GM12864 (cell line): ENCODE data around the gene MLLT3.

Experiments
- DNase-seq: peaks from one replicate; pipeline ENCODE4 v3.0.0-alpha.2; 2011; ENCODE audit warnings: low read depth
- H3K4me3 ChIP-seq: 2 replicates; pipeline ENCODE4 v1.5.1; 2011; ENCODE audit warnings: mild to moderate bottlenecking, low read depth, low read length, control low read depth
- CTCF ChIP-seq: IDR thresholded peaks from 2 replicates; pipeline ENCODE4 v1.5.1; 2011; ENCODE audit warnings: low read depth, mild to moderate bottlenecking, moderate library complexity, low read length, control low read depth, inconsistent platforms; ENCODE audit errors: missing control alignments

The MLLT3 gene

GRCh38 chr9:20321423-20322082 lies 300.7 kb downstream of the MLLT3 start:
- DNase-seq: no peak
- no peak overlapping the region for H3K4me3 ChIP-seq
- no peak for TF ChIP-seq CTCF

- no peak for TF ChIP-seq CTCF
- no peak for DNase-seq
Observed at GRCh38 chr9:20320921-20321320, 301.4 kb downstream of the MLLT3 start.

GRCh38 chr9:20319641-20320337 lies 302.5 kb downstream of the MLLT3 start:
- no peak for TF ChIP-seq CTCF
- DNase-seq: no peak
- H3K4me3 ChIP-seq: no peak overlapping the region

More at GRCh38 chr9:20320921-20321320, 301.4 kb downstream of the MLLT3 start:
- H3K4me3 ChIP-seq: no peak overlapping the region

DNA sequence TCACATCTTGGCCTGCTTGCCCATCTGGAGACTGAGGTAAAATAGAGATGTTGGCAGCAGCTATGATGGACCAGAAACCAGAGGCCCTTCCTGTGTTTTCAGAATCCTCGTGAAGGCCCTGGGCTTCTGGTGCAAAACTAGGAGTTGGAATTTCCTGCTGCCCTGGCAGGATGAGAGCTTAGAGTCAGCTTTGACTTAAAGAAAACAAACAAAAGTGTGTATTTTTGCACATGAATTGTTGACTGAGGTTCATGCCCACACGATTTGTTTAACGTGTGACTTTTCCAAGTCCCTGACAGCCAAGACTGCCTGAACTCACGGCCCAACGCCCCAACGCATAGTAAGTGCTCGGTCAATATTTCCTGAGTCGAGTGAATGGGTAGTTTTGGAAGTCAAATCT lies 303.1 kb downstream of the MLLT3 start:
- H3K4me3 ChIP-seq: no peak overlapping the region
- TF ChIP-seq CTCF: no peak
- DNase-seq: no peak

DNA sequence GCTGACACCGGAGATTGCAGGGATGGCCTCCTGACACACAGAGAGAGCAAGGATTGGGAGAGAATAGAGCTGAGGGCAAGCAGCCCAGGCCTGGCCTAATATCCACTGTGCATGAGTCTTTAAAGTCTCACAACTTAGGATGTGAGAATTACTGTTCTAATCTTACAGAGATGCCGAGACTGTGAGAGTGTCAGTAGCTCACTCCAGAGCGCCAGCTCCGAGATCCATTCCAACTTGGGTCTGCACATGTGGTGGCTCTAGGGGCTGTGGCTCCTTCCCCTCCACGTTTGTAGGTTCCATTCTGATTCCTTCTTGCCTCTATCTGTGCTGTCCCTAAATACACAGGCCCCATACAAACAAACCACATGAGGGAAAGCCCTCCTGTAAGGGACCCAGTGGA lies 304.6 kb downstream of the MLLT3 start:
- no peak for DNase-seq
- no peak overlapping the region for H3K4me3 ChIP-seq
- no peak for TF ChIP-seq CTCF

DNA sequence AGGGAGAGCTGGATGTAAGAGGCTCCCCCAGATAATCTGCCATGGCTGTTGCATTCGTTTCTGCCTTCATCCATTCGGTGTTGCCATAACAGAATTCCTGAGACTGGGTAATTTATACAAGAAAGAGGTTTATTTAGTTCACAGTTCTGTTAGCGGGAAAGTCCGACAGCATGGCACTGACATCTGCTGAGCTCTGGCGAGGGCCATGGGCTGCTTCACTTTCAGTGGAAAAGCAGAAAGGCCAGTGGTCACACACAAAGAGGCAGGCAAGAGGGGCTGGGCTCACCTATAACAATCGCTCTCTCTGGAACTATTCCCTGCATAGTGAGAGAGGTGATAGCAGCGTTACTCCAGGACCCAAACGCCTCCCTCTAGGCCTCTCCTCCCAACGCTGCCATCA lies 305.9 kb downstream of the MLLT3 start:
- no peak overlapping the region for H3K4me3 ChIP-seq
- no peak for TF ChIP-seq CTCF
- DNase-seq: no peak

DNA sequence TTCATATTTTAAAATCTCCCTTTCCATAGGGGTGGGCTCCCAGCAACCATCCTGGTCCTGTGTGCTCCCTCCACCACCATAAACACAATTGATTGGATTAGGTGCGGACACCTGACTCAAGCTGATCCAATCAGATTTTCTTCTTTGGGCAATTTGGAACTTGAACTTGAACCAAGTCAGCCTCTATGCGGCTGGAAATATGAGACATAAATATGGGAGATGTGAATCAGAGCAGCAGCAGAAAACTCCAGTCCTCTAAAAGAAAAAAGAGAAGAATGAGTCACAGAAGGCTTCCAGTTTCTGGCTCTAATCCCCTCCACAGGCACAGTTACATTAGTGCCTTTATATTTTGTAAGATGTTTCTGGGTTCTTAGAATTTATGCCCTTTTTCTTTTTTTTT lies 306.6 kb downstream of the MLLT3 start:
- no peak for TF ChIP-seq CTCF
- H3K4me3 ChIP-seq: no peak overlapping the region
- no peak for DNase-seq
